Stimulated activated CD4-positive, alpha-beta T cell treated with anti-CD3 and anti-CD28 coated beads, Interleukin-15, amount 100 ng/mL, for 24 hours (primary cell): ENCODE results near the gene BEST1.

Experiments
- DNase-seq: peaks from one replicate; pipeline ENCODE4 v3.0.0-alpha.2; 2020

BEST1 gene

GRCh38 chr11:61950035-61950547 is at the start of gene BEST1:
Gene BEST1, plus strand, starts transcription at chr11:61950351. Its CDS starts 1,456 bp downstream, at chr11:61951807.
- DNase-seq, result no peak

GRCh38 chr11:61901397-61901796 is 48.8 kb upstream of the BEST1 start:
- no peak for DNase-seq

GRCh38 chr11:61902313-61902712 is 47.8 kb upstream of the BEST1 start:
- no peak for DNase-seq

GRCh38 chr11:61903845-61904244 is 46.3 kb upstream of the BEST1 start:
- no peak for DNase-seq

GRCh38 chr11:61904539-61905048 is 45.6 kb upstream of the BEST1 start:
- DNase-seq, result peak; percentile 20

GRCh38 chr11:61905067-61905696 is 45.0 kb upstream of the BEST1 start:
- no peak for DNase-seq

GRCh38 chr11:61905801-61906521 is 44.2 kb upstream of the BEST1 start:
- no peak for DNase-seq

- no peak for DNase-seq
Measured at GRCh38 chr11:61906522-61906909, 43.6 kb upstream of the BEST1 start.

- DNase-seq, result no peak
Measured at GRCh38 chr11:61907282-61907681, 42.9 kb upstream of the BEST1 start.

GRCh38 chr11:61907871-61908729 is 42.1 kb upstream of the BEST1 start:
- no peak for DNase-seq

GRCh38 chr11:61908730-61909316 is 41.3 kb upstream of the BEST1 start:
- DNase-seq, result no peak

GRCh38 chr11:61910187-61911127 is 39.7 kb upstream of the BEST1 start:
- no peak for DNase-seq

GRCh38 chr11:61911128-61911700 is 38.9 kb upstream of the BEST1 start:
- DNase-seq, result no peak

- DNase-seq, result no peak
Measured at GRCh38 chr11:61911701-61912529, 38.2 kb upstream of the BEST1 start.

GRCh38 chr11:61912530-61912898 is 37.6 kb upstream of the BEST1 start:
- DNase-seq, result no peak

- no peak for DNase-seq
Measured at GRCh38 chr11:61912991-61913698, 37.0 kb upstream of the BEST1 start.

- DNase-seq, result no peak
Measured at GRCh38 chr11:61913699-61914395, 36.3 kb upstream of the BEST1 start.

- DNase-seq, result no peak
Measured at GRCh38 chr11:61914471-61915171, 35.5 kb upstream of the BEST1 start.
